HG03520 (cell line): ENCODE results near the gene MTMR8.

ENCODE experiments used
- ATAC-seq: cut with Tn5 transposase; IDR thresholded peaks from one replicate; pipeline ENCODE4 v1.9.1; 2021; ENCODE audit warnings: mild to moderate bottlenecking, moderate library complexity; ENCODE audit not compliant: unreplicated experiment

MTMR8 gene

DNA sequence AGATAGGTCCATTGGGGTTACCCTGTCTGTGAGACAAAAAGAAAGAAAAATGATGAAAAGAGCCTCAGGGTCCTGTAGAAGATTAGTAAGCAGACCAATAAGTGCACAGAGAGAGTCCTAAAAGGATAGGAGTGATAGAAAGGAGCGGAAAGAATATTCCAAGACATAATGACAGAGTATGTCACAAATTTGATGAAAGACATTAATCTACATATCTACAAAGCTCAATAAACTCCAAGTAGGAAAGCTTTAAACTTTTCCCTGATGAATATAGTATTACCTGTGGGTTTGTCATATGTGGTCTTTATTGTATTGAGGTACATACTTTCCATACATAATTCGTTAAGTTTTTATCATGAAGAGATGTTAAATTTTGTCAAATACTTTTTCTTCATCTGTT is 73.7 kb downstream of the MTMR8 start:
- no peak for ATAC-seq

DNA sequence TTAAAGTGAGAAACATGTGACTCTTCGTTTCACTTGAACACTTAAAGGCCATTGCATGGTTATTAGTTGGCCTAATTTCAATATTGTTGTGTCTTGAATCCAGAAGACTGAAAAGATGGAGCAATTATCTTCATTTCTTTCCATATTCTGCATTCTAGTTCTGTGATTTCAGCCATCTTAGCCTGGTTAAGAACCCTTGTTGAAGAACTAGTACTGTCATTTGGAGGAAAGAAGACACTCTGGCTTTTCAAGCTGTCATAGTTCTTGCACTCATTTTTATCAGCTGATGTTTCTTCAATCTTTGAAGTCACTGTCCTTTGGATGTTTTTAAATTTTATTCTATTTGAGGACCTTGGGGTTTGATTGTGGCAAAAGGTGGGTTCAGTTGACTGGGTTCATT is 81.6 kb downstream of the MTMR8 start:
- ATAC-seq = no peak

GRCh38 chrX:64306712-64307111 is 88.5 kb downstream of the MTMR8 start:
- no peak for ATAC-seq

DNA sequence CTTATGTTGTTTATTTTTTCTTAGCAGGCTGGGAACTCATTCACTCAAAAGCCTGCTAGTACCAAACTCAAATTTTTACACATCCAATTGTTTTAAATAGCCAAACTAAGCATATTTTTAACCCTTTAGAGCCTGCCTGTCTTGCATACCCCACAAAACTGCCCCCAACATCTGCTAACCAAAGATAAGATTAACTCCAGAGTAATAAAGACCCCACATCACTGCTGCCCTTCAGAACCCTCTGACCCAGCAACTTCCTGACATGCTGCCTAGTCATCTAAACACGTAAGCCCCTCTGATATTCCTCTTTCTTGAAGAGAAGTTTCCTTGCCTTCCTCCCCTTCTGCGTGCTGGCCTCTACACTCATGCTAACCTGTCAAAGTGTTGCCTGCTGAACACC is 104.1 kb downstream of the MTMR8 start:
- ATAC-seq = no peak

DNA sequence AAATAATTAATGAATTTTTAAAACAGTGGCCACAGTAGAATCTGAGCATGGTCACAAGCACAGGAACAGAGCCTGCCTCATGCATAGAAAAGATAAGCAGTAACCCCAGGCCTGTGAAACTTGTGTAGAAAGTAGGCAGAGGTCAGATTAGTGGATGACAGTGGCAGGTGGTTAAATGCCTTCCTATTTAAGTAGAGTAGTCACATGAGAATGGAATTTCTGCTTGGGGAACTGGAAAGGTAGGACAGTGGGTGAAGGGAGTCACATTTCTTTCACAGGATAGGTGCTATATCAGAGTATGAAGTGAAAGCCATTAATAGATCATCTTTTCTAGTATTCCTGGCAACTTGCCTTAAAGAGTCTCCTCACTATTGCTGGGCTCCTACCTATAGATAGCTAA is 130.0 kb downstream of the MTMR8 start:
- no peak for ATAC-seq

DNA sequence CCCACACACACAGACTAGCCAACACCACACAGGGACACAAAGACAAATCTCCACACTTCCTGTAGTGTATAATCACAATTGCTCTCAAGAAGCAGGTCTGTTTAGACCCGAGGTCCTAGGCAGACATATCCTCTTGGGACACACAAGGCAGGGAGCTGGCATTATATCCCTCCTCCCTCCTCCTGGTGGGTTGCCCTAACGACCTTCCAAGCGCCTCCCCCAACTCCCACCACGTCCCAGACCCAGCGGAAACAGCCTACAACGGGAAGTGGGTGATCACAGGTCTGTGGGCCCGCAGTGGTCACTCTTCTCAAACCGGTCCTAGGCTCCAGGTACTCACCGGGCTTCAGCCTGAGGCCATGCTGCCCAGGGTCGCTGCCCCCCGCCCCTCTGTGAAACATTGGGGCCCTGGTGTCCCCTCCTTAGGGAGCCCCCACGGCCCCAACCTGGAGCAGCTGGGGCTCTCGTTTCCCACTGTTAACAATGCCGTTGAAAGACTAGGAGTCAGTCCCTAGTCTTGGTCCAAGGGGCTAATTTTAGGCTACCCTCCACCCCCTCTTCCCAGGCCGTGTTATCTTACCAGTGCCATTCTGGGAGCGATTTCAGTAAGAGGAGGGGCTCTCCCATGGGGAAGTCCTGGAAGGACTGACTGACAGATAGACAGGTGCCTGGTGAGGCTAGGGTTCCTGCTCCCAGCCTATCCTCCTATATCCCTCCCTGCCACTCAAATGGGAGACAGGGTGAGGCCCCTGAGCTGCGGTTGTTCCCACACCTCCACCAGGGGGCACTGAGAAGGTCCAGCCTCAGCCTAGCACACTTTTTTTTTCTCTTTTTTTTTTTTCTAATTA is 164.9 kb downstream of the MTMR8 start, which contains the start of gene ASB12:
Gene ASB12, minus strand, starts transcription at position 485 of the 848 bp plus-strand sequence. CDS start 4,957 bp downstream, outside the sequence.
- no peak for ATAC-seq

GRCh38 chrX:64229154-64229553 is 166.1 kb downstream of the MTMR8 start:
- ATAC-seq = no peak
